Heart left ventricle (tissue), 13 donors: ENCODE results near the gene TEX29.

Source experiments
- CTCF ChIP-seq, 12 donors: fragments of 200-600 bp; sonication (generic) in 4 of 12; IDR thresholded peaks; one replicate each; pipeline versions ENCODE4 v1.5.0 to v1.8.0; 2018 to 2022; ENCODE audit warnings: antibody characterized with exemption in 12 of 12, mild to moderate bottlenecking in 5 of 12
- POLR2A ChIP-seq, 2 donors: fragments of 450-650 bp; IDR thresholded peaks; one replicate each; pipeline ENCODE4 v1.6.1; 2017; ENCODE audit warnings: antibody characterized with exemption in 2 of 2, mild to moderate bottlenecking in 2 of 2, moderate library complexity in 2 of 2
- donor health status: ischemic (EF 13 %, LVEDD 7.1; RV severe dilation, severe dysfunction).
- donor health status: DM: no; HTN: yes; CAD: no.
- donor health status: DM: no; HTN: no; CAD: no.
- donor health status: ischemic (EF 25% LVEDD 6.9; RV normal size, moderate dysfunction).
- donor health status: ischemic (EF 25% LVEDD 5.7; RV mildly dilated, moderate dysfunction).
- donor health status: ischemic (EF 35%, LVEDD 5.7; RV mildly dilated, moderate dysfunction).
- donor health status: nonischemic (EF 11% LVEDD 7.7; RV severe dilation, severe dysfunction).
- donor health status: DM: yes; HTN: yes; CAD: no.
- donor health status: PGD.
- donor health status: ischemic (EF 29% LVEDD 5.4; RV normal size, mild dysfunction).
- donor health status: nonischemic (EF 23%, LVEDD 6.1; RV moderate dilation, normal function).

- TF ChIP-seq CTCF (IDR thresholded peaks at IDR 0.05) (no peak), POLR2A (IDR thresholded peaks at IDR 0.05) (no peak)
Measured at GRCh38 chr13:111284565-111284964, 35.9 kb upstream of the TEX29 start.
